ENCODE data around the gene KDM2B.

KDM2B gene

DNA sequence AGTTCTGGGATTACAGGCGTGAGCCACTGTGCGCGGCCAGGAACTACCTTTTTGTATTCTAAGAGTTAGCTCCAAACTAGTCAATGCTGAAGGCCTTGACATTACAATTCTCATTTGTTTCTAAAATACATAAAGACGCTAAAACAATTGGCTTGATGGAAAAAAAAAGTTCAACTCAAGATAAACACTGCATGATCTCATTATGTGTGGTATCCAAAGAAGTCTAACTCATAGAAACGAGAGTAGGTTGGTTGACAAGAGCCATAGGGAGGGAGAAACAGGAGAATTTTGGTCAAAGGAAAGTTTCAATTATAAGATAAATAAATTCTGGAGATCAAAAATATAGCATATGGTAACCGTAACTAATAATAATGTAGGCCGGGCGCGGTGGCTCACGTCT is 200.9 kb downstream of the KDM2B start:
- DNase-seq (ENCODE audit: low spot score): no peak
